Measurements from ENCODE around the gene KDM4B. TPM values are rescaled to one million over a fixed set of nuclear protein-coding genes. Genes with fewer than 3 reads are reported as not detected.

Gene KDM4B
- total RNA-seq, 6 experiments from 2014 or later = 17.0 to 27.2 (median 20.3) TPM

DNA sequence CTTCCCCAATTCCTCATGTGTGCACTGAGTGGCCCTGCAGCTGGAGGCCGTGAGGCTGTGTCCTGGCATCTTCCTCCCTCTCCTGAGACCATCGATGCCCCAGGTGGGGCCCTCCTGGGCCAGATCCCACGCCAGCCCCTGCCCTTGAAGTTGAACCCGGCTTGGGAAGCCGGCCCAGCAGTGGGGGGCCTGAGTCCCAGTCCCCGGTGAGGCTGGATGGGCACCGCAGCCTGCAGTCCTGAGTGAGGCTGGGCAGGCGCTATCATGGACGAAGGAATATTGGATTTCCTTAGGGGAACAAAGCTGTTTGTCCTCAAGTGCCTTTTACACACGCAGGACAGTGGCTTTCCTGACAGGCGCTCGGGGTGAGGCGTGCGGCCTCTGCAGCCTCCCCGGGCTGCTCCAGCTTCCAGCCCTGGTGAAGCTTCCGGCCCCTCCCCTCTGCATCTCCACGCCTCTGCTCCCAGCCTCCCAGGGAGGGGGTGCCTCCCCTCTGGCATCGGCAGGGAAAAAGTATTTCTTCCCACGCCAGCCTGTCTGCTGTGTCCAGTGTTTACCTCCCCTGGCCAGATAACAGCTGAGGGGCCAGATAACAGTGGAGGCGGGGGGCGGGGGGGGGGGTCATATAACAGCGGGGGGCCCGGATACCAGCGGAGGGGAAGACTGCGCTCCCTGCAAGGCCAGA is 159.5 kb downstream of the KDM4B start:
- H3K4me1 Mint-ChIP-seq (ENCODE audit: low read depth) = no peaks in the 10 kb centered on the region

DNA sequence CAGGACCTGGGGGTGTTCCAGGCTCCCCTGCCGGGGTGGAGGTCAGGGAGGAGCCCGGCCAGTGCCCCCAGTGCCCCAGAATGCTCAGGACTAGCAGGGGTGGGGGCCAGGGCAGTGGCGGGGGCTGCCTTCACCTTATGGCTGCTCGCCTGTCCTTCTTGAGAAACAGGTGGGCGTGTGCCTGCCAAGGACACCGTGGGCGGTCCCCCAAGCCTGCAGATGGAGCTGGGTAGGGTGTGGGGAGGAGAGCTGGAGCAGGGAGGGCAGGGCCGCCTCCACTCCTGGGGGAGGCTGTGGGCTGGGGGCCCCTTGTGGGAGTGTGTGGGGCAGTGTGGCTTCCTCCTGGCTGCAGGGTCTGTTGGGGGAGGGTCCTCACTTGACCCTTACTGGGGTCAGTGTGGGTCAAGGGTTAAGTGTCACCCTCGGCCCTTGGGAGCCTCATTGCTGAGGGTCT is 160.1 kb downstream of the KDM4B start:
- no peak for DNase-seq
- Mint-ChIP-seq H3K27me3 (ENCODE audit: insufficient read depth) (peaks cover 8% of the 10 kb centered on the region), H3K9me3 (no peaks in the 10 kb centered on the region), H3K4me1 (ENCODE audit: low read depth) (no peaks in the 10 kb centered on the region), H3K4me3 (no peak overlapping the region), H3K27ac (no peak overlapping the region), H3K36me3 (ENCODE audit: low read depth) (no peaks in the 10 kb centered on the region)
- TF ChIP-seq, protein P1, sequence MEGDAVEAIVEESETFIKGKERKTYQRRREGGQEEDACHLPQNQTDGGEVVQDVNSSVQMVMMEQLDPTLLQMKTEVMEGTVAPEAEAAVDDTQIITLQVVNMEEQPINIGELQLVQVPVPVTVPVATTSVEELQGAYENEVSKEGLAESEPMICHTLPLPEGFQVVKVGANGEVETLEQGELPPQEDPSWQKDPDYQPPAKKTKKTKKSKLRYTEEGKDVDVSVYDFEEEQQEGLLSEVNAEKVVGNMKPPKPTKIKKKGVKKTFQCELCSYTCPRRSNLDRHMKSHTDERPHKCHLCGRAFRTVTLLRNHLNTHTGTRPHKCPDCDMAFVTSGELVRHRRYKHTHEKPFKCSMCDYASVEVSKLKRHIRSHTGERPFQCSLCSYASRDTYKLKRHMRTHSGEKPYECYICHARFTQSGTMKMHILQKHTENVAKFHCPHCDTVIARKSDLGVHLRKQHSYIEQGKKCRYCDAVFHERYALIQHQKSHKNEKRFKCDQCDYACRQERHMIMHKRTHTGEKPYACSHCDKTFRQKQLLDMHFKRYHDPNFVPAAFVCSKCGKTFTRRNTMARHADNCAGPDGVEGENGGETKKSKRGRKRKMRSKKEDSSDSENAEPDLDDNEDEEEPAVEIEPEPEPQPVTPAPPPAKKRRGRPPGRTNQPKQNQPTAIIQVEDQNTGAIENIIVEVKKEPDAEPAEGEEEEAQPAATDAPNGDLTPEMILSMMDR (IDR thresholded peaks at IDR 0.05) = no peak

More for the DNA sequence above, 159.5 kb downstream of the KDM4B start:
- Mint-ChIP-seq H3K27me3 (ENCODE audit: insufficient read depth) (peaks cover 8% of the 10 kb centered on the region), H3K36me3 (ENCODE audit: low read depth) (no peaks in the 10 kb centered on the region), H3K4me3 (no peak overlapping the region), H3K27ac (no peak overlapping the region), H3K9me3 (no peaks in the 10 kb centered on the region)
- TF ChIP-seq, protein P1 (IDR thresholded peaks at IDR 0.05) = no peak
- DNase-seq = peak; percentile 36

DNA sequence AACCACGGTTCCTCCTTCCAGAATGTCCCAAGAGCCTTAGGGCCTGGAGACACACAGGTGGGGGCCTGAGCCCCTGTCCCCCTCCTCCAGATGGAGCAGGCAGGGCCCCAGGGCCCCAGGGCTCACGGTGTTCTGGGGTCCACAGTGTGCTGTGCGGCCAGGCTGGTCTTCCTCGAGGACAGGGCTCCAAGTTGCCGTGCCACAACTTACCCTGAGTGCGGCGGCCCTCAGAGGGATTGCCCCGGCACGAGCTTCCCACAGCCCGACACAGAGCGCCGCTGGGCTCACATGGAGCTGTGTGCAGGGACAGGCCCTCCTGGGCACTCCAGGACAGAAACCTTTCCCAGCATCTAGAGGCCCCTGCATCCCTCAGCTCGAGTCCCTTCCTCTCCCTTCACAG is 160.8 kb downstream of the KDM4B start:
- H3K27ac Mint-ChIP-seq = peak overlapping the region; percentile 41
- no peaks in the 10 kb centered on the region for H3K9me3 Mint-ChIP-seq
- H3K36me3 Mint-ChIP-seq (ENCODE audit: low read depth) = no peaks in the 10 kb centered on the region
- TF ChIP-seq, protein P1 (IDR thresholded peaks at IDR 0.05) = no peak
- H3K4me1 Mint-ChIP-seq (ENCODE audit: low read depth) = no peaks in the 10 kb centered on the region
- H3K27me3 Mint-ChIP-seq (ENCODE audit: insufficient read depth) = peaks cover 11% of the 10 kb centered on the region
- H3K4me3 Mint-ChIP-seq = no peak overlapping the region
- DNase-seq = no peak

DNA sequence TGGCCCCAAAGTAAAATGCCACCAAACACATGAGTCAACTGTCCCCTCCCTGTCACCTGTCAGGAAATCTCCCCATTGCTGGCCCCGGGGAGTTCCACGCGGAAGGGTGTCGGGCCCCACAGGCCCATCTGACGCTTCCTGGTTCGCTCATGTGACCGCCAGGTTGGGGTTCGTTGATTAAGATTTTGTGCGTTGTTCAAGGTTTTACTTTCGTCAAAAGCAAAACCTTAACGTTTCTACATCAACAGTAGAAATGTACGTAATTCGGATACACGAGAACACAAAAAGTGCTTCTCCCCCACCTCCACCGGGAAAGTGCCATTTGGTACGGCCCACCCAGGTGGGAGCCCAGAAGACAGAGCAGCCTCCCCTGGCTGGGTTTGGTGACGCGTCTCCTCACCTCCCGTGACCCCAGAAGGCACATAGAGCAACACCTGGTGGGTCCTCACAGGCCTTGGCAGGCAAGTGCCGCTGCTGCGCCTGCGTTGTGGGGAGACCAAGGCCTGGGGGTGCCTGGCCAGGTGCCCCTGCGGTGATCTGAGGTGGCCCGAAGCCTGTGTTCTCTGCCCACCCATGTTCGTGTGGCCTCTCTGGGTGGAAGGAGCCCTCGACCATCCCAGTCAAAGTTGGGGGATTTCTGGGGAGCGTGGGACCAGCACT is 161.6 kb downstream of the KDM4B start:
- Mint-ChIP-seq H3K4me1 (ENCODE audit: low read depth) (no peaks in the 10 kb centered on the region), H3K4me3 (no peak overlapping the region), H3K27ac (no peak overlapping the region), H3K36me3 (ENCODE audit: low read depth) (no peaks in the 10 kb centered on the region), H3K9me3 (no peaks in the 10 kb centered on the region), H3K27me3 (ENCODE audit: insufficient read depth) (peaks cover 11% of the 10 kb centered on the region)
- no peak for DNase-seq
- TF ChIP-seq, protein P1 (IDR thresholded peaks at IDR 0.05) = no peak

DNA sequence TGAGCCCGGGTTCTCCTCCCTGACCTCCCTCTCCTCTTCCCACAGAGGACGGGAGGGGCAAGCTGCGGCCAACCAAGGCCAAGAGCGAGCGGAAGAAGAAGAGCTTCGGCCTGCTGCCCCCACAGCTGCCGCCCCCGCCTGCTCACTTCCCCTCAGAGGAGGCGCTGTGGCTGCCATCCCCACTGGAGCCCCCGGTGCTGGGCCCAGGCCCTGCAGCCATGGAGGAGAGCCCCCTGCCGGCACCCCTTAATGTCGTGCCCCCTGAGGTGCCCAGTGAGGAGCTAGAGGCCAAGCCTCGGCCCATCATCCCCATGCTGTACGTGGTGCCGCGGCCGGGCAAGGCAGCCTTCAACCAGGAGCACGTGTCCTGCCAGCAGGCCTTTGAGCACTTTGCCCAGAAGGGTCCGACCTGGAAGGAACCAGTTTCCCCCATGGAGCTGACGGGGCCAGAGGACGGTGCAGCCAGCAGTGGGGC is 162.2 kb downstream of the KDM4B start:
- DNase-seq = no peak

More for the DNA sequence above, 162.2 kb downstream of the KDM4B start:
- Mint-ChIP-seq H3K27me3 (ENCODE audit: insufficient read depth) (peaks cover 11% of the 10 kb centered on the region), H3K4me3 (no peak overlapping the region), H3K9me3 (no peaks in the 10 kb centered on the region), H3K27ac (no peak overlapping the region), H3K36me3 (ENCODE audit: low read depth) (no peaks in the 10 kb centered on the region), H3K4me1 (ENCODE audit: low read depth) (no peaks in the 10 kb centered on the region)
- TF ChIP-seq, protein P1 (IDR thresholded peaks at IDR 0.05) = peak; percentile 33

Data from HFFc6 (cell line).